AG09319 (cell line): Measurements from ENCODE around the gene GZMM.

Experiments used
- DNase-seq: peaks from one replicate; pipeline ENCODE4 v3.0.0-alpha.2; 2010; ENCODE audit warnings: low read depth; ENCODE audit errors: extremely low read depth
- CTCF ChIP-seq: IDR thresholded peaks from 2 replicates; pipeline ENCODE4 v1.5.1; 2011; ENCODE audit warnings: low read depth, mild to moderate bottlenecking, inconsistent platforms, low read length, moderate library complexity

GZMM gene

GRCh38 chr19:525857-526419 lies 17.9 kb upstream of the GZMM start:
- DNase-seq, result no peak
- no peak for TF ChIP-seq CTCF

GRCh38 chr19:530134-531008 lies 13.5 kb upstream of the GZMM start:
- TF ChIP-seq CTCF, result no peak
- no peak for DNase-seq

GRCh38 chr19:531009-531752 lies 12.7 kb upstream of the GZMM start:
- TF ChIP-seq CTCF, result peak; percentile 18

GRCh38 chr19:531753-532560 lies 11.9 kb upstream of the GZMM start, which contains the start of gene CDC34:
CDC34 (plus strand) TSS chr19:531760; CDS start chr19:531932, 172 bp downstream.
- no peak for TF ChIP-seq CTCF
- DNase-seq, result no peak

More at GRCh38 chr19:531009-531752, 12.7 kb upstream of the GZMM start:
- peak; percentile 49 for DNase-seq

GRCh38 chr19:532561-533363 lies 11.1 kb upstream of the GZMM start:
- no peak for DNase-seq
- TF ChIP-seq CTCF, result peak; percentile 55

GRCh38 chr19:533364-534058 lies 10.3 kb upstream of the GZMM start:
- no peak for TF ChIP-seq CTCF
- no peak for DNase-seq
